Vagina (tissue), 2 donors: ENCODE results near the gene RABAC1.

Experiments
- CTCF ChIP-seq, 3 experiments: fragments of 450-650 bp in 2 of 3; fragments of 200-600 bp in 1 of 3; sonication (generic) in 1 of 3; IDR thresholded peaks; one replicate each; pipeline ENCODE4 v1.5.1; 2017 to 2019; ENCODE audit warnings: antibody characterized with exemption in 3 of 3, mild to moderate bottlenecking in 2 of 3, moderate library complexity in 2 of 3
- POLR2AphosphoS5 ChIP-seq, 2 donors: sonication (generic); formaldehyde crosslinking; IDR thresholded peaks; one replicate each; pipeline ENCODE4 v1.9.0; 2017; ENCODE audit warnings: antibody characterized with exemption in 2 of 2, mild to moderate bottlenecking in 2 of 2, low read depth in 1 of 2; ENCODE audit not compliant: insufficient read depth in 1 of 2

GRCh38 chr19:41932720-41933332, 26.3 kb downstream of the RABAC1 start:
- TF ChIP-seq POLR2AphosphoS5 (IDR thresholded peaks at IDR 0.05; ENCODE audit: insufficient read depth in 1 of 2, low read depth in 1 of 2) (no peak), CTCF (IDR thresholded peaks at IDR 0.05) (no peak)
